ENCODE results near the gene HEG1.

- TF ChIP-seq POLR2A (IDR thresholded peaks at IDR 0.05) (no peak), CTCF (IDR thresholded peaks at IDR 0.05) (no peak)
These were observed 136.0 kb downstream of the HEG1 start for GRCh38 chr3:124919756-124920155.

Measured in lower leg skin (tissue), 3 donors.